NCI-H1417 (cell line): ENCODE results near the gene CNN2.
A peak's percentile ranks its signal among the peaks of the same experiment; 100 is the strongest.

Experiments
- DNase-seq, 3 experiments: peaks; one replicate each; lab custom pipeline; 2025; lab: John Stamatoyannopoulos, UW

The CNN2 gene

DNA sequence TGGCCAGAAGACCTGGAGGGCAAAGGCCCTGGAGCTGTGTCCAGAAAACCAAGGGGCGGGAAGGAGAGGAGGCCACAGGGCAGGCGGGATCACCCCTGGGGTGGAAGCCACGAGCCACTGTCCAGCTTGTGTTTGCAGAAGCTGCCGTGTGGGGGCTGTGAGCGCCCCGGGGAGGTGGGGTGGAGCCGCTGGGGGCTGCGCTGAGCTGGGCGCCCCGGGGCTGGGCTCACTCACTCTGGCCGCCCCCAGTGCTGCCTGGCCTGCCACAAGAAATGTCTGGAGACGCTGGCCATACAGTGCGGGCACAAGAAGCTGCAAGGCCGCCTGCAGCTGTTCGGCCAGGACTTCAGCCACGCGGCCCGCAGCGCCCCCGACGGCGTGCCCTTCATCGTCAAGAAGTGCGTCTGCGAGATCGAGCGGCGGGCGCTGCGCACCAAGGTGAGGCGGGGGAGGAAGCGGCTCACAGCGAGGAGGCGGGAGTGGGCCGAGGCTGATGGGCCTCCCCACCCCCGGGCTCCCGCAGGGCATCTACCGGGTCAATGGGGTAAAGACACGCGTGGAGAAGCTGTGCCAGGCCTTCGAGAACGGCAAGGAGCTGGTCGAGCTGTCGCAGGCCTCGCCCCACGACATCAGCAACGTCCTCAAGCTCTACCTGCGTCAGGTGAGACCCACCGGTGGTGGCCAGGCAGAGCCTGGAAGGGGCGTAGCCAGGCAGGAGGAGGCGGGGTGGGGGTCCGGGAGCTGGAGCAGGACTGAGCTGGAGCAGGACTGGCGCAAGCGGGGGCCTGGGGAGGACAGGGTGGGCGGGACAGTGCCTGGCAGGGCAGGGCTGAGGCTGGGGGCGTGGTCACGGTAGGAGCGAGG, 55.1 kb downstream of the CNN2 start:
- peak; percentile 67 to 96 (median 93) for DNase-seq

DNA sequence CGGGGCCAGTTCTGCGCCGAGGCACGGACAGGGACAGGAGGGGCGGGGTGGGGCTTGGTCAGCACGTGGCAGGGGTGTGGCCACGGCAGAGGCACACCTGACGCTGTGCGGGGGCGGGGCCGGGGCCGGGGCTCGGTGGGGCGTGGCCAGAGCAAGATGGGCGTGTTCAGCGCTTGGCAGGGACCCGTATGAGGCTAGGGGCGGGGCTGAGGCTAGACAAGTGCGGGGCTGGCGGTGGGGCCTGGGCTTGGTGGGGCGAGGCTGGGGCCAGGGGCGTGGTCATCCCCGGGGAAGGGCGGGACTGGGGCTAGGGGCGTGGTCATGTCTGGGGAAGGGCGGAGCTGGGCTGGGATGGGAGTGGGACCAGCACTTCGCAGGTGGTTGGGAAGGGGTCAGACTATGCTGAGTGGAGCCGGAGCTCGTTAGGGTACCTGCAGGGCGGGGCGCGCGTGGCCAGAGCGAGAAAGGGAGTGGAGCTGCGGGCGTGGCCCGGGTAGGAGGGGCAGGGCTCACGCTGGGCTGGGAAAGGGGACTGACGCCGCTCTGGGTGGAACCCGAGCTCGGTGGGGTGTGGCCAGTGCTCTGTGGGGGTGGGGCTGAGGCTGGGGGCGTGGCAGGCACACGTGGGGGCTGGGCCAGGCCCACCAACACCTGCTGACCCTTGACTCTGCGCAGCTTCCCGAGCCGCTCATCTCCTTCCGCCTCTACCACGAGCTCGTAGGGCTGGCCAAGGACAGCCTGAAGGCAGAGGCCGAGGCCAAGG, 55.9 kb downstream of the CNN2 start:
- peak; percentile 98 to 100 (median 100) for DNase-seq

GRCh38 chr19:1082928-1083816, 56.8 kb downstream of the CNN2 start:
- DNase-seq = peak in 2 of 3 experiments; percentile 61 to 78

DNA sequence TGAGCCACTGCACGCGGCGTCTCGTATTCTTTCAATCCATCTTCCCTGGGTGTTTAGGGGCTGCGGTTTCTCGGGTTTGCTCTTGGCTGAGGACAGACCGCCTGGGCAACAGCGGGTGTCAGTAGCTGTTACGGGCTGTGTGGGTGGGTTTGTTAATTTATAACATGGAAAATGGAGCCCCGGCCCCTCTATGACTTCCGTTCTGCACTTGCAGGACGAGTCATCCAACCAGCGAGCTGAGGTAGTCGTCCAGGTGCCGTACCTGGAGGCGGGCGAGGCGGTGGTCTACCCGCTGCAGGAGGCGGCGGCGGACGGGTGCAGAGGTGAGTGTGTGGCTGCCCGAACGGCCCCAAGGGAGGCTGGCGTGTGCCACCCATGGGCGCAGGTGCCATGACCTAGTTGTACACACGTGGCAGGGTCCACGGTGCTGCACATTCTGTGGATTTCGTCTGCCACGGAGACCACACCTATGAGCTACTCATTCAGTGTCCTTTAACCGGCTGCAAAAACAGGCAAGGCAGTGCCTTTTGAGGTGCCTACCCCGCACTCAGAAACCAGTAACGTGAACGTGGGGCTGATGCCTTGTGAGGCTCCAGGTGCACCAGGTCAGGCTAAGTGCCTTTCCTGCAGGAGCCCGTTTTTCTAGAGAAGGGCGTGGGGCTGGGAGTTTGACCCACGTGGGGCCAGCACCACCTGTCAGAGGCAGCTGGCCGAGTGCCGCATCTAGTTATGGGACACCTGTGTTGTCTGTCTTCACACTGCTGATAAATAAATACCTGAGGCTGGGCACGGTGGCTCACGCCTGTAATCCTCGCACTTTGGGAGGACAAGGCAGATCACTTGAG, 57.8 kb downstream of the CNN2 start:
- peak; percentile 30 to 59 (median 35) for DNase-seq

DNA sequence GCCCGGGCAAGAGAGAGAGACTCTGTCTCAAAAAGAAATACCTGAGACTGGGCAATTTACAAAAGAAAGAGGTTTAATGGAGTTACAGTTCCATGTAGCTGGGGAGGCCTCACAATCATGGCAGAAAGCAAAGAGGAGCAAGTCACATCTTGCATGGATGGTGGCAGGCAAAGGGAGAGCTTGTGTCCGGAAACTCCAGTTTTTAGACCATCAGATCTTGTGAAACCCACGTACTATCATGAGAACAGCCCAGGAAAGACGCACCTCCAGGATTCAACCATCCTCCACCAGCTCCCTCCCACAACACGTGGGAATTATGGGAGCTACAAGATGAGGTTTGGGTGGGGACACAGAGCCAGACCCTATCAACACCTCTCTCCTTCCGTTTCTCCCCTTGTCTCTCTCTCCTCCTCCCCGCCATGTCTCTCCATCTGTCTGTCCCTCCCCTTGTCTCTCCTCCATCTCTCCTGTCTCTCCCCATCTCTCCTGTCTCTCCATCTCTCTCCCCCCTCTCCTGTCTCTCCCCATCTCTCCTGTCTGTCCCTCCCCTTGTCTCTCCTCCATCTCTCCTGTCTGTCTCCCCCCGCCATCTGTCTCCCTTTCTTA, 58.7 kb downstream of the CNN2 start:
- DNase-seq = no peak

DNA sequence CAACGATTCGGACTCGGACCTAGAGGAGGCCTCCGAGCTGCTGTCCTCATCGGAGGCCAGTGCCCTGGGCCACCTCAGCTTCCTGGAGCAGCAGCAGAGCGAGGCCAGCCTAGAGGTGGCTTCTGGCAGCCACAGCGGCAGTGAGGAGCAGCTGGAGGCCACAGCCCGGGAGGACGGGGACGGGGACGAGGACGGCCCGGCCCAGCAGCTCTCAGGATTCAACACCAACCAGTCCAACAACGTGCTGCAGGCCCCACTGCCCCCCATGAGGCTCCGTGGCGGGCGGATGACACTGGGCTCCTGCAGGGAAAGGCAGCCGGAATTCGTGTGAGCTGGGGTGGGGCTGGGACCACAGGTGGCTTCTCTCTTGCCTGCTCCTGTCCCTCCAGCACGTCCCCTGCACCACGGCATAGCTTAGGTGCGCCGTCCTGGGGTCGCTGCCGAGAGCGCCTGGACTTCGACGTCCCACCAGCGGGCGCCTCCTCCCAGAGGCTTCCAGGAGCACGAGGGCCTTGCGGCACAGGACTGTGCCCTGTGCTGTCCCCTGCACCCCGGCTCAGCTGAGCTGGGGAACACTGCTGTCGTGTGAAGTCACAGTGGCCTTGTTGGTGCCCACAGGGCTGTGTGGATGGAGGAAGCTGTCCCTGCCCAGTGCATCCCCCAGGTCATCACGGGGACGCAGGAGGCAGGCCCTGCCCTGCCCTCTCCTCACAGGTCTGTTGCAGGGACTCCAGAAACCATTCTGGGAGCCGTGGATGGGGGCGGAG, 59.5 kb downstream of the CNN2 start:
- DNase-seq = no peak

DNA sequence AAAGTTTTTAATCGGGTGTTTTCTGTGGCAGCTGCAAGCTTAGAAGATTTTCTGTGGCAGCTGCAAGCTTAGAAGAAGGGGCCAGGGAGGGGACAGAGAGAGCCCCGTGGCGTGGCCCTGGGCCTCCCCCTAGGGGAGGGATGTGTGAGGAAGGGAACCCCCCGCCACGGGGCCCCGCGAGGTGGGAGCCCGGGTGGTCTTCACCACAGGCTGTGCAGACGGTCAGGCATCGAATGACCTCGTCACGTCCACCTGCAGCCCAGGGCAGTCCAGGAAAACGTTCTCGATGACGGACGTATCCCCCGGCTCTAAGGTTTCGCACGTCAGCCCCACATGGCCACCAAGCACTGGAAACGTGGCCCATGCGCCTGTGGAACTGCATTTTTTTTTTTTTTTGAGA, 60.2 kb downstream of the CNN2 start:
- no peak for DNase-seq

- no peak for DNase-seq
These were observed 61.5 kb downstream of the CNN2 start for GRCh38 chr19:1087813-1088415.

DNA sequence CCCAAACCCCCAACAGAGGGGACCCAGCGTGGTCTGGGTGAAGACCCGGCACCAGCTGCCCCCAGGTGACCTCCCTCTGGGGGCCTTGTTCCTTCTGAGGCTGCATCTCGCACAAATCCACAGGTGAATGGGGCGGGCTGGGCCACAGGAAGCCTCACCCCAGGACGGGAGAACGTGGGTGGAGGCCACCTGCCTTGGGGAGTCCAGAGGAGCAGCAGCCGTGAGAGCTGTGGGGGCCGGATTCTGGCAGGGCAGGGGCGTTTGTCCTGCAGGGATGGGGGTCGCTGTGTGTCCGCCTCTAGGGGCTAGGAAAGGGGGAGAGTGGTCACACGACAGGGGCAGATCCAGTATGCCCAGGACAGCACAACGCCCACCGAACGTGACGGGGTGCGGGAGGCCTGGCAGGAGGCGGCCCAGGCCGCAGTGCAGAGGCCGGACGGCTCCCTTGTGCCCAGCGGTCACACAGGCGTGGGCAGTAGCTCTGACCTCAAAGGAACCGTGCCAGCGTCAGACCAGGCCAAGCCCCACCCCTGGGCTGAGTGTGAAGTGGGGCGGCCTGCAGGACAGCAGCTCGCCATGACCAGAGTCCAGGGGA, 62.1 kb downstream of the CNN2 start:
- no peak for DNase-seq
